ENCODE data around the gene IGSF9.
A peak's percentile ranks its signal among the peaks of the same experiment; 100 is the strongest.

IGSF9 gene

GRCh38 chr1:159947942-159948341 lies 2.5 kb upstream of the IGSF9 start:
- DNase-seq (ENCODE audit: low read depth in 4 of 4, low spot score in 1 of 4): no peak

DNA sequence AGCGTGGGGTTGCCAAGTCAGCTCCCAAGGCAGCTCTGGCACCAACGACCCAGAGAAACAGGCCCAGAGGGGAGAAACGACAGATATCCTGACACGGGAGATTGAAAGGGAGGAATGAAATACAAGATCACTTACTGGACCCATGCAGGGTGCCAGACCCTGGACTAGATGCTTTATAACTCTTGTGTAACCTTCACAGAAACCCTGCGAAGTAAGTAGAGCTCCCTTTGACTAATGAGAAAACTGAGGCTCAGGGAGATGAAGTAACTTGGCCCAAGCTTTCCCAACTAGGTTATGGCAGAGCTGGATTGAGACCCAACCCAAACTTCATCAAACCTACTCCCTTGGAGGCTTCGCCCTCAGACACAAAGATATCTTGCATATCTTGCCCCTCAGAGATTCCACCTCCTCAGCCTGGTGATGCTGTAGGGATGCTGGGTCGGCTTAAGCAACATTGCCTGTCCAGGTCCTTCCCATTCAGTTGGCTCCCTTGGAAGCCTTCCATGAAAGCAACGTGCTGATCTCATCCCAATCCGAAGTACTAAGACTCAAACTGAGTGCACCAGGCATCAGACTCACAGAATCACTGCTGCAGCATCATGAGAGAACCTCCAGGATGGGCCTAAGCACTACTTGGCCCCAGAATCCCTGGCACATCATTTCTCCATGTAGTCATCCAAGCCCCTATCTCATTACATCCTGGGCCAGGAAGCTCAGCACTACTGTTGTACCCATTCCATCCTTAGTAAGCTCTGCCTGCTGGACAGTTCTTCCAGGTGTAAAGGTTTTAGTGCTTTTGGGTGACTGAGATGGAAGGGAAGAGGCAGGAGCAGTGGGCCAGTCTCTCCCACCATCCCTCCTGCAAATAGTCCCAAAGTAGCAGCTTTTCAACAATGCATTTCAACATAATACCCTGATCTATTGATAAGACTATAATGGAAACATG lies 1.1 kb upstream of the IGSF9 start:
- DNase-seq (ENCODE audit: low read depth in 4 of 4, low spot score in 1 of 4): no peak

- no peak for DNase-seq (ENCODE audit: low read depth in 4 of 4, low spot score in 1 of 4)
Observed at GRCh38 chr1:159944623-159945455, 574 bp downstream of the IGSF9 start.

DNA sequence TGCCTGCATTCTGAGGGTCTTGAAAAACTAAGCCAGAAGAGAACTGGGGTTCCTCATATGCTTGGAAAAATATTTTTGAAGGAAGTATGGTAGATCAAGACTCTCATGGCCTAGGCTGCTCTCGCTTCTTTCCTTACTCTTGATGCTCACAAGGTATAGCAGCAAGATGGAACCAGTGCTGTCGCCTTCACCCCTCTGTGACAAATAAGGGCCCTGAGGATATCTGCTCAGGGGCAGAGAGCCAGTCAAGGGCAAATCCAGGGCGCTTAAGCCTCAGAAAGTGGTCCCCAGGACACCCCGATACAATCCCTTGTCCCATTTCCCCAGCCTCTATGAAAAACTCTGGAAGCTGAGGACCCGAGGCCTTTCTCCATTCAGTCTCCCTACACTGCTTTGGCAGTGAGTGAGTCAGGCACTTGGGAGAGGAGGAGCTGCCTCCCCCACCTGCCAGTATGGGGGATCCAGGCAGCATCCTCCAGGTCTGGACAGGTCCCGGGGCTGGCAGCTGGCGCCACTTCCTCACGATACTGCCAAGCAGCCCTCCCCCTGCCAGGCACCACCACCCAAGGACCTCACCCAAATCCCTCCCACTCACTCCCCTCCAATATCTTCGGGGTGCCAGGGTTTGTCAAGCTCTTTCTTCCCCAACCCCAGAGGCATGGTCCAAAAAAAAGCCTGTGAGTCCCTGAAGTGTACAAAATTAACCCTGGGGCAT lies 1.3 kb downstream of the IGSF9 start:
- no peak for DNase-seq (ENCODE audit: low read depth in 4 of 4, low spot score in 1 of 4)

- no peak for DNase-seq (ENCODE audit: low read depth in 4 of 4, low spot score in 1 of 4)
Observed at GRCh38 chr1:159943278-159943640, 2.2 kb downstream of the IGSF9 start.

GRCh38 chr1:159942632-159943277 lies 2.7 kb downstream of the IGSF9 start:
- no peak for DNase-seq (ENCODE audit: low read depth in 4 of 4, low spot score in 1 of 4)

DNA sequence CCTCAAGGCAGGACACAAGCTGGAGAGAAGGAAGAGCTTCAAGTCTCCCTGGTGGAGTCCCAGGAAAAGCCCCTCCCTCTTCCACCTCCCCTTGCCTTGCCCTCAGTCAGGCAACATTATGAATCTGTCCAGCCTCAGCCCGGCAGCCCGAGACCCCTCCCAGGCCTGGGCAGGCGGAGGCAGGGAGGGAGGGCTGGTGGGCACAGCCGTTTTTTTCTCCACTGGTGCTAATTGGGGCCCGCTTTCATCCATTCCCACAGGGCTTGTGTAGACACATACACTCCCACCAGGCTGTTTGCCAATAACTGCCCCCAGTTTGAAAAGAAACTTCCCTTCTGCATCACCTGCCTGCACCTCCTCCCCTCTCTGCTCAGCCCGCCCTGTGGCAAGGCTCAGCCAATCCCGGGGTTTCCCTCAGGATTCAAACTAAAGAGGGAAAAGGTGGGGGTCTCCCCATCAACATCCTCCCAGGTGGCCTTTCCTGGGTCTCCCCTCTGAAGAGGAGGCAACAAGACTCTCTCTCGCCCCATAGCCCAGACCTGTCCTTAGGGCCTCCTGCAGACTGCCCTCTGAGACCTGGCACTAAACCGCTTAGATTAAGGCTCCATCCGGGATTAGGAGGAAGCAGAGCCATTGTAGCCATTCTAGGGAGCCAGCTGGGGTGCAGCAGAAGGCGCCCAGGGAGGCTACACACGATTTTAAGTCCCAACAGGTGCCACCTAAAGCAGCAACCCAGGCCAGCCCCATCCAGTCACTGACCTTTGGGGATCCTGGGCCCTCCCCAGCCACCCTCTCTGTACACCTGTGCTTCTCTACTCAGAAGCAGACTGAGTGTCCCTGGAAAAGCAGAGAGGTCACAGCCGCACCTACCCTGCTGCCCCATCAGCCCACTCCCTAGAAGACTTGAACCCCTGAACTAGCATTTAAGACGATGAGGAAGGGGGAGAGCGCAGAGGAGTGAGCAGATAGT lies 3.5 kb downstream of the IGSF9 start:
- DNase-seq (ENCODE audit: low read depth in 4 of 4, low spot score in 1 of 4): no peak

DNA sequence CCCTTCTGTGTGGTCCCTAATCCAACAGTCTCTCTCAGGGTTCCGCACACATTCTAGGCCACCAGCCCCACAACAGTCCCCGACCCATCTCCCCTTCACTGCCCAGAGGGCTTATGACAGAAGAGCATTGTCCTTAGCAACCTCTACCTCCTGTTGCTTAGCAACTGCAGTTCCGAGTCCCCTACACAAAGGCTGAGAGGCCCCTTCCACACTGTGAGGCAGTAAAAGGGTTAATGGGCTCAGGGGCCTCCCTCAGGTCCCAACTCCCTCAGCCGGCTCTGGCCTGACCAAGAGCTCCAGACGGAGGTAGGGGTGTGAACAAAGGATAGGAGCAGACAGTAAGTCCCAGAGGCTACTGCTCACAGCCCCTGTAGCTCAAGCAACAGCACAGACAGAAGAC lies 4.3 kb downstream of the IGSF9 start:
- no peak for DNase-seq (ENCODE audit: low read depth in 4 of 4, low spot score in 1 of 4)

GRCh38 chr1:159940006-159940620 lies 5.3 kb downstream of the IGSF9 start:
- no peak for DNase-seq (ENCODE audit: low read depth in 4 of 4, low spot score in 1 of 4)

- no peak for DNase-seq (ENCODE audit: low read depth in 4 of 4, low spot score in 1 of 4)
Observed at GRCh38 chr1:159939678-159940002, 5.8 kb downstream of the IGSF9 start.

DNA sequence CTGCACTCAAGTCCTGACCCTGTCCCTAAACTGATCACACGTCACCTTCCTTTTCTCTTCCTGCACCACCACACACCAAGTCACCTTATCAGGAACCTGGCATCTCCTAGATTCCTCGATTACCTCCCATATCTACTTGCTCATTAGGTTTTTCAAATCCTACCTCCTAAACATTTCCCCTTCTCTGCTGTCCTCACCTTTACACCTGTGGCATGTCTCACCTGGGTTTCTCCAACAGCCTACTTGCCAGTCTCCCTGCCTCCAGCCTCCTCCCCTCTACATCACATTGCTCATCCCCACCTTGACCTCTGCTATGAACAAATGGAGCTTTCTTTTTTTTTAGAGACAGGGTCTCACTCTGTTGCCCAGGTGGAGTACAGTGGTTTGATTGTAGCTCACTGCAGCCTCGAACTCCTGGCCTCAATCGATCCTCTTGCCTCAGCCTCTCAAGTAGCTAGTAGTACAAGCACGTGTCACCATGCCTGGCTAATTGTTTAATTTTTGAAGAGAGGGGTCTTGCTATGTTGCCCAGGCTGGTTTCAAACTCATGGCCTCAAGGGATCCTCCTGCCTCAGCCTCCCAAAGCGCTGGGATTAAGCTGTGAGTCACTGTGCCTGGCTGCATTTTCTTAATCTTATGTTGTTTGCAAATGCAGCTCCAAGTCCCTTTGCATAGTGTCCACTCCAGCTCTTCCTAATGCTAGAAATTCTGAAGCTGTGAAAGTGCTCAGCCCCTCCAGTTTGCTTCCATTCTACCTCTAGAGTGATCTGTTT lies 6.3 kb downstream of the IGSF9 start:
- no peak for DNase-seq (ENCODE audit: low read depth in 4 of 4, low spot score in 1 of 4)

GRCh38 chr1:159938211-159938852 lies 7.1 kb downstream of the IGSF9 start:
- DNase-seq (ENCODE audit: low read depth in 4 of 4, low spot score in 1 of 4): no peak

- DNase-seq (ENCODE audit: low read depth in 4 of 4, low spot score in 1 of 4): no peak
Observed at GRCh38 chr1:159937054-159937750, 8.2 kb downstream of the IGSF9 start.

DNA sequence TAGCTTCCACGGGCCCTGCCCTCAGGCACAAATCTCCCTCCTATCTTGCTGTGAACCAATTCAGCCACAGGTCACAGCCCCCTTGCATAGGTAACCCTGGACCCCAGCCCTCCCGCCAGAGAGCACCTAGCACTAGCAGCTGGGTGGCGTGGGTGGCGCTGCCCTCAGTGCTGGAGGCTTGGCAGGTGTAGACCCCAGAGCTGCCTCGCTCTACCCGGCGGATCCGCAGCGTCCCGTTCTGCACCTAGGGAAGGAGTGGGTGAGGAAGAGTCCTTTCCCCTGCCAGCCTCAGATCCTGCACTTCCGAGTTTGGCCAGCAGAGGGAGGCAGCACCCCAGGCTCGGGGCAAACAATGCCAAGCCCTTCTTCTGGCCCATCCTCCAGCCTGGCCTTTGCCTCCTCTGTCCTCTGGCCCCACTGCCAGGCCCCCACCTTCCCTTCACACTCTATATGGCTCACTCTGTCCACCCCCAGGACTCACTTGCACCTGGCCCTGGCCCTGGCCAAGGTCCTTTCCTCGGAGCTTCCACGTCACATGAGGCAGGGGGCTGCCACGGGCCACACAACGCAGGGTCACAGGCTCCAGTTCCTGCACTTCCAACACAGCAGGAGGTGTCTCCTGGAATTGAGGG lies 9.0 kb downstream of the IGSF9 start:
- DNase-seq (ENCODE audit: low read depth in 4 of 4, low spot score in 1 of 4): peak; percentile 62 to 89 (median 70)

DNA sequence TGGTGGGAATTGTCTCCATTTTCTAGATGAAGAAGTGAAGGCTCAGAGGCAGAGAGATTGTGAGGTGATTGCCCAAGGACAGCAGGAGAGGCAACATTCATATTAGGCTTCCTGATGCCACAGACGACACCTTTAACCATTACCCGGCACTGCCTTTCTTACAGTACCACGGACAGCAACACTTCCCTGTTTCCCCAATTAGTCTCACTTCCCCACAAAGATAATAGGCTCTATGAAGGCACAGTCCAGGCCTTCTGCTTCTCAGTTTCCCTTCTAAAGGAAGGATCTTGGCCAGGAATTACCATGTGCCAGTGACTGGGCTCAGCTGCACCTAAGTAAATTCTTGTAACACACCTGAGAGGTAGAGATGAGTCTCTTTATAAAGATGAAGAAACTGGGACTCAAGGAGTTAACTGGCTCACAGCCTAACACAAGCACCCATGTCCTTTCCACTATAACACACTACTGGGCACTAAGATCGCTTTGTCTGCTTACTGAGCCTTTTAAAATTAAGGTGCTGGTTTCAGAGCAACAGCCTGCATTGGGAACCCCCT lies 9.6 kb downstream of the IGSF9 start:
- no peak for DNase-seq (ENCODE audit: low read depth in 4 of 4, low spot score in 1 of 4)

DNA sequence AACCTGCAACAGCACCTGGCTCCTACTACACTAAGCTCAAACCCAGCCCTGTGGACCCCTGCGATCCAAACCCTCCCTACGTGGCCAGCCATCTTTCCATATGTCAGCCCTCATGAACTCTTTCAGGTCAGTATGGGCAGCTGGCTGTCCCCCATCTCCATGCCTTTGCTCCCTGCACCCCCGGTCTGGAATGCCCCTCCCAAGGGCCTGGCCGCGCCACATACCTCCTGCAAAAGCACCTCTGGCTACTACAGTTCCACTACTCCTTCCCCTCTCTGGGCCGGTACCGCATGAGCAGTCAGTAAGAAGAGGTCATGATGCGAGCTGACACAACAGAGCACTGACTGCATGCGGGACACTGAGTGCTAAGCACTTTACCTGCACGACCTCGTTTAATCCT lies 10.1 kb downstream of the IGSF9 start:
- DNase-seq (ENCODE audit: low read depth in 4 of 4, low spot score in 1 of 4): no peak

Measured in stimulated activated CD4-positive, alpha-beta T cell treated with anti-CD3 and anti-CD28 coated beads, Interleukin-1b, Interleukin-23, amount 100 ng/mL, for 24 hours (primary cell).